H9 (cell line): ENCODE results near the gene FOSL2. TPM values are rescaled to one million over a fixed set of nuclear protein-coding genes. Genes with fewer than 3 reads are reported as not detected.

Source experiments
- DNase-seq: peaks from one replicate; pipeline ENCODE4 v3.0.0-alpha.2; 2017
- H2AFZ ChIP-seq: one replicate; pipeline ENCODE4 v1.6.1; 2013; ENCODE audit warnings: mild to moderate bottlenecking, low read length, control low read depth, moderate library complexity
- H2AK5ac ChIP-seq: 2 replicates; pipeline ENCODE4 v1.6.1; 2013; ENCODE audit warnings: low read length, control low read depth, mixed read lengths; ENCODE audit not compliant: insufficient read length
- H2BK120ac ChIP-seq: one replicate; pipeline ENCODE4 v1.6.1; 2013; ENCODE audit warnings: low read depth, mild to moderate bottlenecking, low read length, control low read depth, inconsistent platforms; ENCODE audit not compliant: poor library complexity, severe bottlenecking
- H2BK12ac ChIP-seq: 2 replicates; pipeline ENCODE4 v1.6.1; 2013; ENCODE audit warnings: low read length, control low read depth, mixed read lengths, low read depth; ENCODE audit not compliant: insufficient read length
- H2BK15ac ChIP-seq: 2 replicates; pipeline ENCODE4 v1.6.1; 2013; ENCODE audit warnings: low read depth, low read length, control low read depth
- H2BK20ac ChIP-seq: one replicate; pipeline ENCODE4 v1.6.1; 2013; ENCODE audit warnings: low read depth, mild to moderate bottlenecking, low read length, control low read depth, inconsistent platforms; ENCODE audit not compliant: poor library complexity, severe bottlenecking
- H2BK5ac ChIP-seq: 2 replicates; pipeline ENCODE4 v1.6.1; 2013; ENCODE audit warnings: low read length, control low read depth, mixed read lengths; ENCODE audit not compliant: insufficient read length
- H3K14ac ChIP-seq: 2 replicates; pipeline ENCODE4 v1.6.1; 2013; ENCODE audit warnings: low read length, control low read depth; ENCODE audit not compliant: insufficient read depth
- H3K18ac ChIP-seq: 2 replicates; pipeline ENCODE4 v1.6.1; 2013; ENCODE audit warnings: low read depth, mild to moderate bottlenecking, mixed read lengths, low read length, control low read depth; ENCODE audit not compliant: insufficient read length
- H3K23ac ChIP-seq: 2 replicates; pipeline ENCODE4 v1.6.1; 2013; ENCODE audit warnings: low read length, control low read depth, mixed read lengths, low read depth; ENCODE audit not compliant: insufficient read length
- H3K23me2 ChIP-seq: 2 replicates; pipeline ENCODE4 v1.6.1; 2013; ENCODE audit warnings: low read depth, mild to moderate bottlenecking, mixed read lengths, low read length, control low read depth; ENCODE audit not compliant: insufficient read length, poor library complexity, severe bottlenecking
- H3K27ac ChIP-seq: 2 replicates; pipeline ENCODE4 v1.5.1; 2013; ENCODE audit warnings: low read length, control low read depth, mixed read lengths, low read depth; ENCODE audit not compliant: insufficient read length
- H3K27me3 ChIP-seq: 2 replicates; pipeline ENCODE4 v1.6.1; 2013; ENCODE audit warnings: low read length, control low read depth, inconsistent platforms; ENCODE audit not compliant: insufficient read depth
- H3K4ac ChIP-seq: 2 replicates; pipeline ENCODE4 v1.6.1; 2013; ENCODE audit warnings: low read depth, mild to moderate bottlenecking, control low read depth, inconsistent platforms, low read length, moderate library complexity
- H3K4me1 ChIP-seq: 2 replicates; pipeline ENCODE4 v1.6.1; 2013; ENCODE audit warnings: low read length, control low read depth, inconsistent platforms; ENCODE audit not compliant: insufficient read depth
- H3K4me2 ChIP-seq: 2 replicates; pipeline ENCODE4 v1.6.1; 2013; ENCODE audit warnings: low read length, control low read depth, mixed read lengths; ENCODE audit not compliant: insufficient read length, insufficient read depth
- H3K56ac ChIP-seq: 2 replicates; pipeline ENCODE4 v1.6.1; 2013; ENCODE audit warnings: low read depth, mild to moderate bottlenecking, mixed read lengths, low read length, control low read depth; ENCODE audit not compliant: insufficient read length
- H3K79me1 ChIP-seq: 2 replicates; pipeline ENCODE4 v1.6.1; 2013; ENCODE audit warnings: low read depth, mild to moderate bottlenecking, moderate library complexity, low read length, control low read depth, inconsistent platforms; ENCODE audit not compliant: insufficient read depth, poor library complexity, severe bottlenecking
- H3K79me2 ChIP-seq: 2 replicates; pipeline ENCODE4 v1.6.1; 2013; ENCODE audit warnings: low read length, control low read depth, inconsistent platforms; ENCODE audit not compliant: insufficient read depth
- H3K9ac ChIP-seq: 2 replicates; pipeline ENCODE4 v1.6.1; 2013; ENCODE audit warnings: low read length, control low read depth, mixed read lengths; ENCODE audit not compliant: insufficient read length; ENCODE audit errors: extremely low read depth
- H3K9me3 ChIP-seq: one replicate; pipeline ENCODE4 v1.6.1; 2013; ENCODE audit warnings: low read depth, low read length, inconsistent platforms; ENCODE audit not compliant: control insufficient read depth
- H3T11ph ChIP-seq: one replicate; pipeline ENCODE4 v1.6.1; 2013; ENCODE audit warnings: mild to moderate bottlenecking, low read length, control low read depth, inconsistent platforms
- H4K20me1 ChIP-seq: one replicate; pipeline ENCODE4 v1.6.1; 2013; ENCODE audit not compliant: control insufficient read depth, insufficient read length, insufficient read depth
- H4K5ac ChIP-seq: 2 replicates; pipeline ENCODE4 v1.6.1; 2013; ENCODE audit warnings: low read depth, mild to moderate bottlenecking, mixed read lengths, low read length, control low read depth; ENCODE audit not compliant: insufficient read length
- H4K8ac ChIP-seq: replicated peaks from 2 replicates; pipeline ENCODE4 v1.6.1; 2013; ENCODE audit warnings: low read length, control low read depth, mixed read lengths, low read depth; ENCODE audit not compliant: insufficient read length
- H4K91ac ChIP-seq: 2 replicates; pipeline ENCODE4 v1.6.1; 2013; ENCODE audit warnings: low read depth, mild to moderate bottlenecking, moderate library complexity, mixed read lengths, low read length, control low read depth; ENCODE audit not compliant: insufficient read length
- H3K27ac Mint-ChIP-seq, 3 experiments: 2 replicates in 2 of 3; 3 replicates in 1 of 3; pipeline ENCODE4 v1.8.0; 2020 to 2021; ENCODE audit warnings: mixed read lengths in 3 of 3, mild to moderate bottlenecking in 1 of 3, moderate library complexity in 1 of 3
- H3K27me3 Mint-ChIP-seq: 2 replicates; pipeline ENCODE4 v1.8.0; 2021; ENCODE audit warnings: low read depth, mild to moderate bottlenecking, moderate library complexity, mixed read lengths
- H3K36me3 Mint-ChIP-seq, 3 experiments: 2 replicates in 2 of 3; 3 replicates in 1 of 3; pipeline ENCODE4 v1.8.0; 2020 to 2021; ENCODE audit warnings: low read depth in 3 of 3, mixed read lengths in 3 of 3; ENCODE audit not compliant: insufficient read depth in 1 of 3
- H3K4me1 Mint-ChIP-seq, 2 experiments: 2 replicates each; pipeline ENCODE4 v1.8.0; 2020; ENCODE audit warnings: mixed read lengths in 2 of 2
- H3K4me3 Mint-ChIP-seq, 2 experiments: 2 replicates in 1 of 2; 3 replicates in 1 of 2; pipeline ENCODE4 v1.8.0; 2020 to 2021; ENCODE audit warnings: mild to moderate bottlenecking in 2 of 2, mixed read lengths in 2 of 2, moderate library complexity in 1 of 2
- H3K9me3 Mint-ChIP-seq, 2 experiments: 2 replicates in 1 of 2; 3 replicates in 1 of 2; pipeline ENCODE4 v1.8.0; 2020; ENCODE audit warnings: mild to moderate bottlenecking in 2 of 2, mixed read lengths in 2 of 2, moderate library complexity in 1 of 2
- CTCF ChIP-seq: fragments of 200-600 bp; sonication (generic); conservative IDR thresholded peaks from 3 replicates; pipeline ENCODE4 v1.8.0; 2021; ENCODE audit warnings: antibody characterized with exemption, mild to moderate bottlenecking
- WGBS: extraction: QIAGEN DNeasy Blood & Tissue Kit; methylation state at CpG from one replicate; pipeline ENCODE4 v1.1.7; 2013; ENCODE audit warnings: missing lambda C conversion rate, low lambda C conversion rate, mixed read lengths; ENCODE audit not compliant: insufficient read length; ENCODE audit errors: extremely low coverage; 5-methylcytosine and 5-hydroxymethylcytosine counted together
- total RNA-seq: library from RNA; stranded (reverse); gene quantifications from 2 replicates; pipeline ENCODE4 v1.2.1, GENCODE V29; 2021

The FOSL2 gene
- total RNA-seq, 1 experiment from 2014 or later: 7.4 TPM

GRCh38 chr2:28404086-28404485 lies 11.4 kb downstream of the FOSL2 start:
- H3K23me2 ChIP-seq: no peaks in the 10 kb centered on the region
- no peak overlapping the region for H2BK15ac ChIP-seq
- TF ChIP-seq CTCF: no peak
- no peak overlapping the region for H4K91ac ChIP-seq
- H3K4me2 ChIP-seq: no peak overlapping the region
- no peak overlapping the region for H3K56ac ChIP-seq
- H3K27me3 ChIP-seq: no peaks in the 10 kb centered on the region
- no peaks in the 10 kb centered on the region for H3K4me1 ChIP-seq
- Mint-ChIP-seq H3K27me3 (no peaks in the 10 kb centered on the region), H3K4me3 (no peak overlapping the region), H3K9me3 (no peaks in the 10 kb centered on the region), H3K27ac (no peak overlapping the region), H3K36me3 (peaks cover 0 to 4% (median 3%) of the 10 kb centered on the region in 3 experiments; a peak in 1 of 7 replicates), H3K4me1 (peaks cover 10 to 12% of the 10 kb centered on the region in 2 experiments)
- no peak overlapping the region for H3K23ac ChIP-seq
- no peak overlapping the region for H3K9ac ChIP-seq
- no peak for DNase-seq
- H2BK20ac ChIP-seq: no peak overlapping the region
- H3T11ph ChIP-seq: no peak overlapping the region
- no peaks in the 10 kb centered on the region for H3K79me2 ChIP-seq
- no peak overlapping the region for H4K8ac ChIP-seq
- H4K5ac ChIP-seq: no peak overlapping the region
- H4K20me1 ChIP-seq: no peaks in the 10 kb centered on the region
- no peak overlapping the region for H2BK120ac ChIP-seq
- H3K9me3 ChIP-seq: no peaks in the 10 kb centered on the region
- H2BK12ac ChIP-seq: no peak overlapping the region
- no peak overlapping the region for H2AK5ac ChIP-seq
- no peaks in the 10 kb centered on the region for H3K79me1 ChIP-seq
- H3K4ac ChIP-seq: no peak overlapping the region
- H2AFZ ChIP-seq: no peak overlapping the region
- no peak overlapping the region for H3K18ac ChIP-seq
- H3K14ac ChIP-seq: no peak overlapping the region; the same call in 1 of the 2 replicates
- no peak overlapping the region for H3K27ac ChIP-seq
- no CpG with 5 or more reads among the region's 11 CpGs for WGBS
- H2BK5ac ChIP-seq: no peak overlapping the region
